GM18508 (cell line): ENCODE data around the gene ADAM11.
"Not testable (repeated sequence)": the region's sequence is repeated elsewhere in the genome, so short reads cannot be mapped to it uniquely, and the experiment has no call there.

ENCODE experiments used
- ATAC-seq: cut with Tn5 transposase; IDR thresholded peaks from one replicate; pipeline ENCODE4 v1.9.1; 2021; ENCODE audit warnings: moderate number of reproducible peaks; ENCODE audit not compliant: insufficient read depth, unreplicated experiment

Gene ADAM11

GRCh38 chr17:44755180-44755579 lies 3.6 kb upstream of the ADAM11 start:
- not testable (repeated sequence) for ATAC-seq

- ATAC-seq, result no peak
Observed at GRCh38 chr17:44757045-44757917, 1.5 kb upstream of the ADAM11 start.

- no peak for ATAC-seq
Observed at GRCh38 chr17:44757918-44758413, 822 bp upstream of the ADAM11 start.

GRCh38 chr17:44759086-44759915 lies 513 bp downstream of the ADAM11 start:
- ATAC-seq, result no peak

GRCh38 chr17:44759916-44760243 lies 1.1 kb downstream of the ADAM11 start:
- no peak for ATAC-seq

GRCh38 chr17:44760474-44761308 lies 1.9 kb downstream of the ADAM11 start:
- ATAC-seq, result no peak

GRCh38 chr17:44761932-44762810 lies 3.4 kb downstream of the ADAM11 start:
- no peak for ATAC-seq

GRCh38 chr17:44763170-44763569 lies 4.4 kb downstream of the ADAM11 start:
- ATAC-seq, result no peak

GRCh38 chr17:44765965-44766364 lies 7.2 kb downstream of the ADAM11 start:
- ATAC-seq, result no peak

GRCh38 chr17:44766409-44767038 lies 7.7 kb downstream of the ADAM11 start:
- ATAC-seq, result no peak

GRCh38 chr17:44767493-44767892 lies 8.7 kb downstream of the ADAM11 start:
- no peak for ATAC-seq

- ATAC-seq, result no peak
Observed at GRCh38 chr17:44768505-44769142, 9.8 kb downstream of the ADAM11 start.

- ATAC-seq, result no peak
Observed at GRCh38 chr17:44769230-44769629, 10.4 kb downstream of the ADAM11 start.

GRCh38 chr17:44769647-44770084 lies 10.9 kb downstream of the ADAM11 start:
- ATAC-seq, result no peak

GRCh38 chr17:44770166-44770925 lies 11.6 kb downstream of the ADAM11 start:
- no peak for ATAC-seq

- no peak for ATAC-seq
Observed at GRCh38 chr17:44772308-44773045, 13.7 kb downstream of the ADAM11 start.

GRCh38 chr17:44773140-44773539 lies 14.4 kb downstream of the ADAM11 start:
- no peak for ATAC-seq
